WTC11 (cell line): Measurements from ENCODE around the gene NDUFV1. TPM values are rescaled to one million over a fixed set of nuclear protein-coding genes. Genes with fewer than 3 reads are reported as not detected.
A peak's percentile ranks its signal among the peaks of the same experiment; 100 is the strongest.

ENCODE experiments used
- ARID4B ChIP-seq: sonication (generic); formaldehyde crosslinking; IDR thresholded peaks from 2 replicates; pipeline ENCODE4 v1.8.0; 2023; ENCODE audit warnings: missing genetic modification reagents, mild to moderate bottlenecking, borderline replicate concordance
- ATF1 ChIP-seq: sonication (generic); formaldehyde crosslinking; IDR thresholded peaks from 2 replicates; pipeline ENCODE4 v1.8.1; 2023; ENCODE audit warnings: mild to moderate bottlenecking, moderate library complexity, missing genetic modification reagents
- CREB1 ChIP-seq: sonication (generic); formaldehyde crosslinking; IDR thresholded peaks from 2 replicates; pipeline ENCODE4 v1.8.0; 2023; ENCODE audit warnings: mild to moderate bottlenecking, missing genetic modification reagents
- E2F4 ChIP-seq: sonication (generic); formaldehyde crosslinking; IDR thresholded peaks from 2 replicates; pipeline ENCODE4 v1.8.1; 2022; ENCODE audit warnings: low read depth, mild to moderate bottlenecking, moderate library complexity, missing genetic modification reagents, borderline replicate concordance
- E2F5 ChIP-seq: sonication (generic); formaldehyde crosslinking; IDR thresholded peaks from 2 replicates; pipeline ENCODE4 v1.8.1; 2022; ENCODE audit warnings: mild to moderate bottlenecking, moderate library complexity, missing genetic modification reagents
- ELF4 ChIP-seq: sonication (generic); formaldehyde crosslinking; IDR thresholded peaks from 2 replicates; pipeline ENCODE4 v1.8.1; 2022; ENCODE audit warnings: low read depth, mild to moderate bottlenecking, moderate library complexity, missing genetic modification reagents
- EMX1 ChIP-seq: fragments of 250-450 bp; sonication (Bioruptor Pico); IDR thresholded peaks from 2 replicates; pipeline ENCODE4 v1.8.0; 2021; ENCODE audit warnings: mild to moderate bottlenecking
- ETV6 ChIP-seq: sonication (generic); formaldehyde crosslinking; IDR thresholded peaks from 2 replicates; pipeline ENCODE4 v1.8.1; 2022; ENCODE audit warnings: mild to moderate bottlenecking, missing genetic modification reagents
- FOXJ3 ChIP-seq: sonication (generic); formaldehyde crosslinking; IDR thresholded peaks from 2 replicates; pipeline ENCODE4 v1.9.0; 2021; ENCODE audit warnings: missing genetic modification reagents, mild to moderate bottlenecking, borderline replicate concordance
- FOXP4 ChIP-seq: sonication (generic); formaldehyde crosslinking; IDR thresholded peaks from 2 replicates; pipeline ENCODE4 v1.8.0; 2022; ENCODE audit warnings: mild to moderate bottlenecking, missing genetic modification reagents
- GABPB1 ChIP-seq: sonication (generic); formaldehyde crosslinking; IDR thresholded peaks from 2 replicates; pipeline ENCODE4 v1.8.1; 2023; ENCODE audit warnings: mild to moderate bottlenecking, missing genetic modification reagents
- HMGA2 ChIP-seq: fragments of 250-450 bp; sonication (Bioruptor Pico); IDR thresholded peaks from 2 replicates; pipeline ENCODE4 v1.4.0; 2021; ENCODE audit warnings: mild to moderate bottlenecking, moderate library complexity
- IRF1 ChIP-seq: sonication (generic); formaldehyde crosslinking; IDR thresholded peaks from 2 replicates; pipeline ENCODE4 v1.8.0; 2023; ENCODE audit warnings: missing genetic modification reagents
- IRF2 ChIP-seq: sonication (generic); formaldehyde crosslinking; IDR thresholded peaks from 2 replicates; pipeline ENCODE4 v1.8.0; 2022; ENCODE audit warnings: low read depth, missing genetic modification reagents, borderline replicate concordance
- MXD4 ChIP-seq: fragments of 250-450 bp; sonication (Bioruptor Pico); IDR thresholded peaks from 2 replicates; pipeline ENCODE4 v1.8.0; 2021; ENCODE audit warnings: mild to moderate bottlenecking, moderate library complexity, borderline replicate concordance
- NFATC4 ChIP-seq: fragments of 250-450 bp; sonication (Bioruptor Pico); IDR thresholded peaks from 2 replicates; pipeline ENCODE4 v1.9.0; 2021; ENCODE audit warnings: mild to moderate bottlenecking
- NR3C1 ChIP-seq: sonication (generic); formaldehyde crosslinking; conservative IDR thresholded peaks from 2 replicates; pipeline ENCODE4 v1.8.1; 2023; ENCODE audit warnings: low read depth, mild to moderate bottlenecking, missing genetic modification reagents
- OVOL2 ChIP-seq: fragments of 250-450 bp; sonication (Bioruptor Pico); IDR thresholded peaks from 2 replicates; pipeline ENCODE4 v1.9.0; 2021; ENCODE audit warnings: mild to moderate bottlenecking, borderline replicate concordance
- PRRX2 ChIP-seq: fragments of 250-450 bp; sonication (Bioruptor Pico); IDR thresholded peaks from 2 replicates; pipeline ENCODE4 v1.8.0; 2021; ENCODE audit warnings: mild to moderate bottlenecking
- SMAD4 ChIP-seq: sonication (generic); formaldehyde crosslinking; IDR thresholded peaks from 2 replicates; pipeline ENCODE4 v1.8.0; 2022; ENCODE audit warnings: mild to moderate bottlenecking, missing genetic modification reagents
- TEAD1 ChIP-seq: sonication (generic); formaldehyde crosslinking; IDR thresholded peaks from 2 replicates; pipeline ENCODE4 v1.8.0; 2022; ENCODE audit warnings: mild to moderate bottlenecking, missing genetic modification reagents
- TEAD4 ChIP-seq: sonication (generic); formaldehyde crosslinking; IDR thresholded peaks from 2 replicates; pipeline ENCODE4 v1.8.0; 2022; ENCODE audit warnings: mild to moderate bottlenecking, missing genetic modification reagents
- ZBTB21 ChIP-seq: sonication (generic); formaldehyde crosslinking; IDR thresholded peaks from 2 replicates; pipeline ENCODE4 v1.8.1; 2023; ENCODE audit warnings: mild to moderate bottlenecking, missing genetic modification reagents, borderline replicate concordance
- ZNF416 ChIP-seq: fragments of 250-450 bp; sonication (Bioruptor Pico); IDR thresholded peaks from 2 replicates; pipeline ENCODE4 v1.9.0; 2021; ENCODE audit warnings: mild to moderate bottlenecking, inconsistent platforms
- ZNF423 ChIP-seq: fragments of 250-450 bp; sonication (Bioruptor Pico); IDR thresholded peaks from 2 replicates; pipeline ENCODE4 v2.1.2; 2022; ENCODE audit warnings: mild to moderate bottlenecking, moderate library complexity
- ZNF671 ChIP-seq: fragments of 250-450 bp; sonication (Bioruptor Pico); IDR thresholded peaks from 2 replicates; pipeline ENCODE4 v1.8.0; 2021; ENCODE audit warnings: mild to moderate bottlenecking
- total RNA-seq: library from RNA; stranded (reverse); gene quantifications from 3 replicates; pipeline ENCODE4 v1.2.3, GENCODE V29; 2021
- TF ChIP-seq, protein P1 (sequence below): sonication (generic); formaldehyde crosslinking; conservative IDR thresholded peaks from 2 replicates; pipeline ENCODE4 v1.8.1; 2022; ENCODE audit warnings: mild to moderate bottlenecking, missing genetic modification reagents
- TF ChIP-seq, protein P2 (sequence below): fragments of 250-450 bp; sonication (Bioruptor Pico); conservative IDR thresholded peaks from 2 replicates; pipeline ENCODE4 v1.9.0; 2021; ENCODE audit warnings: mild to moderate bottlenecking

Gene NDUFV1
- total RNA-seq, 1 experiment from 2014 or later = 231 TPM

DNA sequence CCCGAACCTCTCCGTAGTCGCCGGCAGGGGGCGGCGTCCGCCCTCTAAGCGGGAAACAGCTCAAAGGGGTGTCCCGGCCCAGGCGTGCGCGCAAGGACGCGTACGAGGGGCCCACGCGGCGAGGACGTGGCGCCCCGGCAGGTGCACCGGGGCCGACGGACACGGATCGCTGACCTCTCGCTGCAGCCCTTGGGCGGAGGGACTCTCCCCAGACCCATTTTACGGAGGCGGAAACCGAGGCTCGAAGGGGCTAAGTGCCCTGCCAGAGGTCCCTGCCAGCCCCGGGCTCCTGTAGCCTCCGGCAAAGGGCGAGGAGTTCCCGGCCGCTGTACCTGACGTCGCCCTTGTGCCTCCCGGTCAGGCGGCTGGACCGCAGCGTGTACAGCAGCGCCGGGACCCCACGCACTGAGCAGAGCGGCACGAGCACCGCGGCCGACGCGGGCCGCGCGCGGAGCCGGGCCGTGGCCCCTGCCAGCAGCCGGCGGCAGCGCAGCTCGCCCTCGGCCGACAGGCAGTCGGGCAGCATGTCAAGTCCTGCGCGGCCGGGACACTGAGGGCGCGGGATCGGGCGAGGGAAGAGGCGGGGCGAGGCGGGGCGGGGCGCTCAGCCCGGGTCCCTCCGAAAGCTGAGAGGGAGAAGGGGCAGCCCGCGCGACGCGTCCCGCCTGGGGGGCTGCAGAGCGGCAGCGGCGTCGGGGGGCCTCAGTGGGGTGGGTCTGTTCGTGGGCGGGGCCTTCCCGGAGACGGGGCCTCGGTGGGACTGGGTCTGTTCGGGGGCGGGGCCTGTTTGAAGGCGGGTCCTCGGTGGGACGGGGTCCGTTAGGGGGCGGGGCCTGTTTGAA is 22.9 kb downstream of the NDUFV1 start, which contains the start of gene NUDT8 (continued):
- TF ChIP-seq, protein P1, sequence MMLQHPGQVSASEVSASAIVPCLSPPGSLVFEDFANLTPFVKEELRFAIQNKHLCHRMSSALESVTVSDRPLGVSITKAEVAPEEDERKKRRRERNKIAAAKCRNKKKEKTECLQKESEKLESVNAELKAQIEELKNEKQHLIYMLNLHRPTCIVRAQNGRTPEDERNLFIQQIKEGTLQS (CRISPR knock-in tag) = no peak
- TF ChIP-seq MXD4 = no peak
- no peak for TF ChIP-seq HMGA2 (CRISPR knock-in tag)
- no peak for TF ChIP-seq ELF4 (CRISPR knock-in tag)
- no peak for TF ChIP-seq OVOL2 (CRISPR knock-in tag)
- no peak; the same call in 1 of the 2 replicates for TF ChIP-seq EMX1
- TF ChIP-seq CREB1 (CRISPR knock-in tag) = no peak; the same call in 1 of the 2 replicates
- TF ChIP-seq ZNF416 = no peak
- peak; percentile 23; the same call in 1 of the 2 replicates for TF ChIP-seq ZNF671 (CRISPR knock-in tag)
- peak; percentile 44; the same call in 1 of the 2 replicates for TF ChIP-seq NFATC4 (CRISPR knock-in tag)
- 0 out of 2 replicates have a peak, but pooled peaks have one; percentile 37 for TF ChIP-seq GABPB1 (CRISPR knock-in tag)
- TF ChIP-seq ZBTB21 = no peak
- TF ChIP-seq ETV6 = peak; percentile 66; the same call in 1 of the 2 replicates
- TF ChIP-seq, protein P2, sequence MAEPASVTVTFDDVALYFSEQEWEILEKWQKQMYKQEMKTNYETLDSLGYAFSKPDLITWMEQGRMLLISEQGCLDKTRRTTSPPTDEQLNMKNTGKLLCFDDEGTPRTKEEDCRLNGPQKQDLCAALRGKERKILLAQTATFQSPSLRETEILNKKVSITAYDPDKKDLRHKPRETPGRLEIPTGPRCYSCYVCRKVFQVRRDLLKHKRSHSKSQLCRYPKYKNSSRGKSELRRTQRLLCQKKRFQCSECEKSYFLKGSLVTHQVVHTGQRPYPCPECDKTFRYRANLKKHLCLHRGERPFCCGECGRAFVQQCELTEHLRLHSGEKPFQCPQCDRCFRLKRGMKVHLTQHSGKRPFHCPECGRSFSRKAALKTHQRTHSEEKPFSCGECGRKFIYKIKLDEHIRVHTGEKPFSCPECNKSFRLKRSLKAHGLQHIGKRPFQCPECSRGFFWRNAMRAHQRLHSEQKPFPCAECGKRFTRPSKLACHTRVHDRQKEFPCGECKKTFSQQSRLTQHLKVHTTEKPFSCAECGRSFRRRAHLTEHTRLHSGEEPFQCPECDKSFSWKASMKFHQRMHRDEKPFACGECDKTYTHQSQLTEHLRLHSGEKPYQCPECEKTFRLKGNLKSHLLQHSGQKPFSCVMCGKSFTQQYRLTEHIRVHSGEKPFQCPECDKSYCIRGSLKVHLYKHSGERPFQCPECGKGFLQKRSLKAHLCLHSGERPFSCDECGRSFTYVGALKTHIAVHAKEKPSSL (CRISPR knock-in tag) = no peak
- TF ChIP-seq PRRX2 (CRISPR knock-in tag) = 0 out of 2 replicates have a peak, but pooled peaks have one; percentile 23
- TF ChIP-seq FOXP4 (CRISPR knock-in tag) = no peak
- no peak for TF ChIP-seq ATF1 (CRISPR knock-in tag)
- TF ChIP-seq ZNF423 (CRISPR knock-in tag) = no peak
- no peak for TF ChIP-seq TEAD4 (CRISPR knock-in tag)
- no peak for TF ChIP-seq E2F4 (CRISPR knock-in tag)
- TF ChIP-seq NR3C1 (CRISPR knock-in tag) = no peak
- TF ChIP-seq FOXJ3 = no peak
- TF ChIP-seq ARID4B (CRISPR knock-in tag) = 0 out of 2 replicates have a peak, but pooled peaks have one; percentile 29
- no peak for TF ChIP-seq IRF1 (CRISPR knock-in tag)
- no peak for TF ChIP-seq IRF2 (CRISPR knock-in tag)
- TF ChIP-seq E2F5 (CRISPR knock-in tag) = peak; percentile 74; the same call in 1 of the 2 replicates
- TF ChIP-seq TEAD1 (CRISPR knock-in tag) = no peak; the same call in 1 of the 2 replicates
- TF ChIP-seq SMAD4 = no peak
